Fibroblast of lung (primary cell): ENCODE data around the gene DNAJB4. TPM values are rescaled to one million over a fixed set of nuclear protein-coding genes. Genes with fewer than 3 reads are reported as not detected.

Experiments
- DNase-seq, 2 donors: peaks; one replicate each; pipeline versions ENCODE4 v3.0.0 to v3.0.0-alpha.2; 2010; ENCODE audit warnings: low read depth in 2 of 2
- H2AFZ ChIP-seq: 2 replicates; pipeline ENCODE4 v1.5.1; 2012; ENCODE audit warnings: low read length, control low read depth, inconsistent platforms
- H3K27ac ChIP-seq: 2 replicates; pipeline ENCODE4 v1.5.1; 2011; ENCODE audit warnings: low read length, control low read depth; ENCODE audit not compliant: insufficient read depth
- H3K27me3 ChIP-seq: 2 replicates; pipeline ENCODE4 v1.5.1; 2011; ENCODE audit warnings: mild to moderate bottlenecking, low read length; ENCODE audit not compliant: control insufficient read depth, insufficient read depth
- H3K36me3 ChIP-seq: 2 replicates; pipeline ENCODE4 v1.5.1; 2011; ENCODE audit warnings: low read length; ENCODE audit not compliant: control insufficient read depth, insufficient read depth
- H3K4me1 ChIP-seq: 2 replicates; pipeline ENCODE4 v1.5.1; 2011; ENCODE audit warnings: low read length; ENCODE audit not compliant: control insufficient read depth, insufficient read depth; ENCODE audit errors: extremely low read depth
- H3K4me2 ChIP-seq: 2 replicates; pipeline ENCODE4 v1.5.1; 2011; ENCODE audit warnings: low read length, control low read depth; ENCODE audit not compliant: insufficient read depth; ENCODE audit errors: extremely low read depth
- H3K4me3 ChIP-seq, 4 experiments: fragments of 200-600 bp in 1 of 4; sonication (generic) in 1 of 4; replicated peaks in 1 of 4; 2 replicates each; pipeline ENCODE4 v1.5.1; 2011 to 2016; ENCODE audit warnings: low read length in 4 of 4, low read depth in 3 of 4, mild to moderate bottlenecking in 3 of 4, control low read depth in 2 of 4, inconsistent platforms in 1 of 4, mixed read lengths in 1 of 4; ENCODE audit not compliant: insufficient read depth in 1 of 4; ENCODE audit errors: control extremely low read depth in 1 of 4
- H3K79me2 ChIP-seq: 2 replicates; pipeline ENCODE4 v1.5.1; 2012; ENCODE audit warnings: mild to moderate bottlenecking, low read length, inconsistent platforms; ENCODE audit not compliant: control insufficient read depth, insufficient read depth
- H3K9ac ChIP-seq: 2 replicates; pipeline ENCODE4 v1.5.1; 2011; ENCODE audit warnings: mild to moderate bottlenecking, low read length, control low read depth; ENCODE audit not compliant: insufficient read depth
- H3K9me3 ChIP-seq: 2 replicates; pipeline ENCODE4 v1.5.1; 2012; ENCODE audit warnings: low read depth, low read length; ENCODE audit not compliant: control insufficient read depth, insufficient read depth
- H4K20me1 ChIP-seq: 2 replicates; pipeline ENCODE4 v1.5.1; 2011; ENCODE audit warnings: low read length; ENCODE audit not compliant: control insufficient read depth, insufficient read depth; ENCODE audit errors: extremely low read depth
- CTCF ChIP-seq, 2 donors: IDR thresholded peaks in 1 of 2; conservative IDR thresholded peaks in 1 of 2; 1 replicate in 1 of 2; 2 replicates in 1 of 2; pipeline ENCODE4 v1.5.1; 2011 to 2012; ENCODE audit warnings: low read length in 2 of 2, control low read depth in 1 of 2, inconsistent platforms in 1 of 2, low read depth in 1 of 2, mild to moderate bottlenecking in 1 of 2
- EZH2 ChIP-seq: IDR thresholded peaks from 2 replicates; pipeline ENCODE4 v1.5.1; 2012; ENCODE audit warnings: low read length, control low read depth, mild to moderate bottlenecking; ENCODE audit errors: missing control alignments
- polyA plus RNA-seq, 2 donors: library from polyadenylated mRNA; depleted of rRNA in 1 of 2; stranded (reverse) in 1 of 2; unstranded in 1 of 2; fragments of >200 nt; gene quantifications; 2 replicates each; pipeline ENCODE4 v1.2.1, GENCODE V29; 2011 to 2012; ENCODE audit warnings: missing spikeins in 1 of 2
- total RNA-seq: library from RNA; depleted of rRNA; stranded (reverse); fragments of >200 nt; gene quantifications from 2 replicates; pipeline ENCODE4 v1.2.1, GENCODE V29; 2014

DNAJB4 gene
- total and polyA plus RNA-seq, 2 donors (not counting 1 experiment from before 2014, with no cell fraction given), result 52.0 to 78.7 TPM

GRCh38 chr1:78047106-78047505 is 42.4 kb downstream of the DNAJB4 start:
- Histone ChIP-seq H3K27me3 (no peaks in the 10 kb centered on the region), H4K20me1 (no peaks in the 10 kb centered on the region), H3K36me3 (no peaks in the 10 kb centered on the region), H3K9me3 (no peaks in the 10 kb centered on the region), H3K4me3 (peak overlapping the region in 1 of 4 experiments; percentile 64), H3K4me2 (no peak overlapping the region), H3K9ac (no peak overlapping the region), H2AFZ (no peak overlapping the region), H3K79me2 (no peaks in the 10 kb centered on the region), H3K27ac (no peak overlapping the region), H3K4me1 (no peaks in the 10 kb centered on the region)
- no peak for DNase-seq
- no peak for TF ChIP-seq CTCF (conservative IDR thresholded peaks at IDR 0.05 in 1 of 2, IDR thresholded peaks at IDR 0.05 in 1 of 2; ENCODE audit: low read depth in 1 of 2, low read length in 2 of 2)
- no peak for TF ChIP-seq EZH2

- Histone ChIP-seq H3K4me2 (no peak overlapping the region), H3K4me3 (no peak overlapping the region), H3K36me3 (no peaks in the 10 kb centered on the region), H4K20me1 (no peaks in the 10 kb centered on the region), H3K9me3 (no peaks in the 10 kb centered on the region), H3K27ac (no peak overlapping the region), H3K27me3 (no peaks in the 10 kb centered on the region), H3K9ac (no peak overlapping the region), H2AFZ (no peak overlapping the region), H3K79me2 (no peaks in the 10 kb centered on the region), H3K4me1 (no peaks in the 10 kb centered on the region)
- no peak for DNase-seq
- no peak for TF ChIP-seq CTCF (conservative IDR thresholded peaks at IDR 0.05 in 1 of 2, IDR thresholded peaks at IDR 0.05 in 1 of 2; ENCODE audit: low read depth in 1 of 2, low read length in 2 of 2)
- TF ChIP-seq EZH2, result no peak
These were observed 42.9 kb downstream of the DNAJB4 start for GRCh38 chr1:78047631-78048030.

GRCh38 chr1:78048446-78048845 is 43.7 kb downstream of the DNAJB4 start:
- H3K4me1 ChIP-seq, result no peaks in the 10 kb centered on the region
- no peaks in the 10 kb centered on the region for H4K20me1 ChIP-seq
- H3K36me3 ChIP-seq, result no peaks in the 10 kb centered on the region
- DNase-seq, result no peak
- H3K9ac ChIP-seq, result no peak overlapping the region
- no peaks in the 10 kb centered on the region for H3K9me3 ChIP-seq
- H3K79me2 ChIP-seq, result no peaks in the 10 kb centered on the region
- H3K27me3 ChIP-seq, result no peaks in the 10 kb centered on the region
- H3K4me3 ChIP-seq, result no peak overlapping the region
- TF ChIP-seq EZH2 (no peak), CTCF (conservative IDR thresholded peaks at IDR 0.05 in 1 of 2, IDR thresholded peaks at IDR 0.05 in 1 of 2; ENCODE audit: low read depth in 1 of 2, low read length in 2 of 2) (no peak)
- H3K4me2 ChIP-seq, result no peak overlapping the region
- H2AFZ ChIP-seq, result no peak overlapping the region
- H3K27ac ChIP-seq, result no peak overlapping the region
